DOHH2 (cell line): Measurements from ENCODE around the gene MAP3K7CL.

Experiments used
- CTCF ChIP-seq: fragments of 200-600 bp; sonication (generic); IDR thresholded peaks from one replicate; pipeline ENCODE4 v1.5.1; 2014; ENCODE audit warnings: antibody characterized with exemption, mild to moderate bottlenecking, low read depth, low read length; ENCODE audit not compliant: poor library complexity, severe bottlenecking
- EZH2phosphoT487 ChIP-seq: fragments of 200-600 bp; sonication (generic); IDR thresholded peaks from 2 replicates; pipeline ENCODE4 v1.6.1; 2017; ENCODE audit warnings: borderline replicate concordance, mild to moderate bottlenecking, antibody characterized with exemption, low read length, moderate library complexity, mixed read lengths

GRCh38 chr21:29176471-29177120, 46.2 kb downstream of the MAP3K7CL start:
- TF ChIP-seq CTCF (no peak), EZH2phosphoT487 (no peak)
